HG03460 (cell line): Measurements from ENCODE around the gene STARD3.

Source experiments
- ATAC-seq: cut with Tn5 transposase; IDR thresholded peaks from one replicate; pipeline ENCODE4 v1.9.1; 2021; ENCODE audit not compliant: unreplicated experiment

STARD3 gene

GRCh38 chr17:39658346-39658745 lies 21.4 kb downstream of the STARD3 start:
- ATAC-seq = no peak

- ATAC-seq = no peak
Measured at GRCh38 chr17:39658760-39659159, 21.8 kb downstream of the STARD3 start.

GRCh38 chr17:39659279-39660010 lies 22.5 kb downstream of the STARD3 start:
- no peak for ATAC-seq

GRCh38 chr17:39660011-39660360 lies 23.0 kb downstream of the STARD3 start:
- ATAC-seq = no peak

- no peak for ATAC-seq
Measured at GRCh38 chr17:39660397-39661385, 23.7 kb downstream of the STARD3 start.

- ATAC-seq = no peak
Measured at GRCh38 chr17:39661744-39662541, 25.0 kb downstream of the STARD3 start.

GRCh38 chr17:39662551-39663339 lies 25.8 kb downstream of the STARD3 start:
- no peak for ATAC-seq

- no peak for ATAC-seq
Measured at GRCh38 chr17:39663340-39663687, 26.4 kb downstream of the STARD3 start.

GRCh38 chr17:39663688-39664580 lies 27.0 kb downstream of the STARD3 start:
- no peak for ATAC-seq

- no peak for ATAC-seq
Measured at GRCh38 chr17:39664581-39665561, 27.9 kb downstream of the STARD3 start, which contains the start of gene TCAP. TSS of gene TCAP (plus strand) at chr17:39665349. CDS start at chr17:39665360, 11 bp downstream.

- no peak for ATAC-seq
Measured at GRCh38 chr17:39665642-39666224, 28.8 kb downstream of the STARD3 start.

- no peak for ATAC-seq
Measured at GRCh38 chr17:39666231-39666600, 29.3 kb downstream of the STARD3 start.

GRCh38 chr17:39666601-39667261 lies 29.8 kb downstream of the STARD3 start:
- no peak for ATAC-seq

- ATAC-seq = no peak
Measured at GRCh38 chr17:39667262-39667944, 30.5 kb downstream of the STARD3 start.

- no peak for ATAC-seq
Measured at GRCh38 chr17:39667945-39668924, 31.3 kb downstream of the STARD3 start, which contains the start of gene PNMT. TSS of gene PNMT (plus strand) at chr17:39668453. CDS start at chr17:39668476, 23 bp downstream.
